Keratinocyte (primary cell): ENCODE data around the gene ZNF282. TPM values are rescaled to one million over a fixed set of nuclear protein-coding genes. Genes with fewer than 3 reads are reported as not detected.

Source experiments
- DNase-seq: peaks from one replicate; pipeline ENCODE4 v3.0.0-alpha.2; 2011; ENCODE audit warnings: low read depth, missing footprints, low spot score
- FAIRE-seq: peaks from 2 replicates; lab custom pipeline; 2011; peaks lifted over from hg19 to GRCh38; lab: Jason Lieb, UNC
- H2AFZ ChIP-seq: 2 replicates; pipeline ENCODE4 v1.6.0; 2012; ENCODE audit warnings: low read length, control low read depth, inconsistent platforms; ENCODE audit not compliant: control insufficient read depth
- H3K27ac ChIP-seq: 2 replicates; pipeline ENCODE4 v1.5.1; 2011; ENCODE audit warnings: low read length; ENCODE audit not compliant: control insufficient read depth, insufficient read depth
- H3K27me3 ChIP-seq: 3 replicates; pipeline ENCODE4 v1.6.0; 2011; ENCODE audit warnings: low read length; ENCODE audit not compliant: control insufficient read depth, insufficient read depth; ENCODE audit errors: extremely low read depth
- H3K36me3 ChIP-seq, 2 experiments: 2 replicates in 1 of 2; 3 replicates in 1 of 2; pipeline ENCODE4 v1.5.1; 2011; ENCODE audit warnings: low read length in 2 of 2, mild to moderate bottlenecking in 1 of 2; ENCODE audit not compliant: control insufficient read depth in 2 of 2, insufficient read depth in 2 of 2; ENCODE audit errors: extremely low read depth in 1 of 2
- H3K4me1 ChIP-seq: 3 replicates; pipeline ENCODE4 v1.5.1; 2011; ENCODE audit warnings: low read length; ENCODE audit not compliant: control insufficient read depth, insufficient read depth; ENCODE audit errors: extremely low read depth
- H3K4me2 ChIP-seq: 3 replicates; pipeline ENCODE4 v1.6.0; 2011; ENCODE audit warnings: low read depth, low read length; ENCODE audit not compliant: control insufficient read depth, insufficient read depth; ENCODE audit errors: extremely low read depth
- H3K4me3 ChIP-seq, 3 experiments: fragments of 200-600 bp in 1 of 3; sonication (generic) in 1 of 3; 2 replicates in 2 of 3; 3 replicates in 1 of 3; pipeline ENCODE4 v1.5.1; 2011 to 2016; ENCODE audit warnings: low read length in 3 of 3, mild to moderate bottlenecking in 3 of 3, control low read depth in 2 of 3, inconsistent platforms in 1 of 3, low read depth in 1 of 3, mixed read lengths in 1 of 3, mixed run types in 1 of 3, moderate library complexity in 1 of 3; ENCODE audit not compliant: control insufficient read depth in 2 of 3, insufficient read depth in 2 of 3; ENCODE audit errors: extremely low read depth in 1 of 3
- H3K79me2 ChIP-seq: 2 replicates; pipeline ENCODE4 v1.6.0; 2012; ENCODE audit warnings: low read length; ENCODE audit not compliant: control insufficient read depth, insufficient read depth
- H3K9ac ChIP-seq: 3 replicates; pipeline ENCODE4 v1.6.0; 2011; ENCODE audit warnings: low read length; ENCODE audit not compliant: control insufficient read depth, insufficient read depth; ENCODE audit errors: extremely low read depth
- H3K9me1 ChIP-seq: 3 replicates; pipeline ENCODE4 v1.6.0; 2011; ENCODE audit warnings: low read length; ENCODE audit not compliant: control insufficient read depth, insufficient read depth; ENCODE audit errors: extremely low read depth
- H3K9me3 ChIP-seq: 2 replicates; pipeline ENCODE4 v1.5.1; 2012; ENCODE audit warnings: low read depth, low read length; ENCODE audit not compliant: control insufficient read depth
- H4K20me1 ChIP-seq: 3 replicates; pipeline ENCODE4 v1.6.0; 2011; ENCODE audit warnings: low read length; ENCODE audit not compliant: control insufficient read depth, insufficient read depth; ENCODE audit errors: extremely low read depth
- CTCF ChIP-seq, 3 experiments: IDR thresholded peaks in 1 of 3; conservative IDR thresholded peaks in 1 of 3; optimal IDR thresholded peaks in 1 of 3; 2 replicates in 2 of 3; 3 replicates in 1 of 3; pipeline versions ENCODE3 to v1.5.1; 2011; ENCODE audit warnings: low read length in 3 of 3, mild to moderate bottlenecking in 3 of 3, moderate library complexity in 2 of 3, control low read depth in 1 of 3, inconsistent platforms in 1 of 3; ENCODE audit not compliant: insufficient read depth in 2 of 3; ENCODE audit errors: extremely low read depth in 1 of 3
- EZH2 ChIP-seq: IDR thresholded peaks from one replicate; pipeline ENCODE4 v1.6.1; 2012; ENCODE audit warnings: inconsistent platforms, mild to moderate bottlenecking, low read length, moderate library complexity
- dilution Hi-C: fragments of 300-500 bp; cut with MboI; formaldehyde crosslinking; loops from one replicate; pipeline ENCODE4 v1.7.0; 2020; ENCODE audit warnings: low sequenced_read_pairs; ENCODE audit not compliant: extremely low pct_ligation_motif_present
- polyA plus RNA-seq, 5 experiments: library from polyadenylated mRNA; depleted of rRNA in 3 of 5; stranded (reverse) in 3 of 5; stranded (forward) in 1 of 5; unstranded in 1 of 5; fragments of >200 nt; gene quantifications; 1 replicate in 1 of 5; 2 replicates in 3 of 5; 3 replicates in 1 of 5; pipeline versions ENCODE4 v1.2.1 to v1.2.3, GENCODE V29; 2011 to 2012; ENCODE audit warnings: missing spikeins in 2 of 5, low read depth in 1 of 5, low replicate concordance in 1 of 5

ZNF282 gene
- polyA plus RNA-seq, 1 donor (not counting 4 experiments of a cell fraction or from before 2014, with no cell fraction given), result 13.1 TPM

GRCh38 chr7:149226840-149227494, 31.6 kb downstream of the ZNF282 start:
- H3K9me3 ChIP-seq, result no peaks in the 10 kb centered on the region
- FAIRE-seq (no peak), DNase-seq (no peak)
- H3K9me1 ChIP-seq, result no peaks in the 10 kb centered on the region
- TF ChIP-seq EZH2, result no peak
- TF ChIP-seq CTCF (optimal IDR thresholded peaks at IDR 0.05 in 1 of 3, IDR thresholded peaks at IDR 0.05 in 1 of 3, conservative IDR thresholded peaks at IDR 0.05 in 1 of 3; ENCODE audit: extremely low read depth in 1 of 3, insufficient read depth in 2 of 3, low read length in 3 of 3), result no peak
- dilution Hi-C loops, result no loop called here
- H3K36me3 ChIP-seq, result peaks cover 8 to 11% of the 10 kb centered on the region in 2 experiments
- no peak overlapping the region for H3K4me3 ChIP-seq
- H3K9ac ChIP-seq, result no peak overlapping the region
- peaks cover 5% of the 10 kb centered on the region for H3K4me1 ChIP-seq
- no peak overlapping the region for H3K4me2 ChIP-seq
- H3K27me3 ChIP-seq, result no peaks in the 10 kb centered on the region
- no peak overlapping the region for H2AFZ ChIP-seq
- H4K20me1 ChIP-seq, result no peaks in the 10 kb centered on the region
- no peak overlapping the region for H3K27ac ChIP-seq
- H3K79me2 ChIP-seq, result no peaks in the 10 kb centered on the region

GRCh38 chr7:149228831-149229471, 33.6 kb downstream of the ZNF282 start:
- no peak for DNase-seq
- TF ChIP-seq EZH2 (no peak), CTCF (optimal IDR thresholded peaks at IDR 0.05 in 1 of 3, IDR thresholded peaks at IDR 0.05 in 1 of 3, conservative IDR thresholded peaks at IDR 0.05 in 1 of 3; ENCODE audit: extremely low read depth in 1 of 3, insufficient read depth in 2 of 3, low read length in 3 of 3) (no peak)
- Histone ChIP-seq H3K9me1 (no peaks in the 10 kb centered on the region), H3K36me3 (peaks cover 6 to 8% of the 10 kb centered on the region in 2 experiments), H3K9me3 (no peaks in the 10 kb centered on the region), H2AFZ (no peak overlapping the region), H4K20me1 (no peaks in the 10 kb centered on the region), H3K9ac (no peak overlapping the region), H3K79me2 (no peaks in the 10 kb centered on the region), H3K27me3 (no peaks in the 10 kb centered on the region), H3K4me2 (no peak overlapping the region), H3K4me3 (no peak overlapping the region), H3K27ac (no peak overlapping the region), H3K4me1 (peaks cover 19% of the 10 kb centered on the region)
- no peak for FAIRE-seq
- dilution Hi-C loops, result no loop called here
